ENCODE data around the gene SRCIN1.
A peak's percentile ranks its signal among the peaks of the same experiment; 100 is the strongest.
"Not testable (repeated sequence)": the region's sequence is repeated elsewhere in the genome, so short reads cannot be mapped to it uniquely, and the experiment has no call there.

SRCIN1 gene

GRCh38 chr17:38637951-38638350 lies 32.2 kb upstream of the SRCIN1 start:
- no peak for DNase-seq (ENCODE audit: low read depth)
- TF ChIP-seq CTCF (IDR thresholded peaks at IDR 0.05; ENCODE audit: low read depth, low read length) (no peak), POLR2A (IDR thresholded peaks at IDR 0.05; ENCODE audit: extremely low read depth, insufficient read length) (no peak), MYC (IDR thresholded peaks at IDR 0.05; ENCODE audit: low read depth, low read length) (no peak), MAX (IDR thresholded peaks at IDR 0.05; ENCODE audit: low read depth, low read length) (no peak)
- H3K4me3 ChIP-seq (ENCODE audit: low read depth, low read length) = no peak overlapping the region

- H3K4me3 ChIP-seq (ENCODE audit: low read depth, low read length) = no peak overlapping the region
- no peak for TF ChIP-seq MYC (IDR thresholded peaks at IDR 0.05; ENCODE audit: low read depth, low read length)
- DNase-seq (ENCODE audit: low read depth) = no peak
Measured at GRCh38 chr17:38636054-38636453, 30.3 kb upstream of the SRCIN1 start.

- TF ChIP-seq CTCF (IDR thresholded peaks at IDR 0.05; ENCODE audit: low read depth, low read length) (no peak), POLR2A (IDR thresholded peaks at IDR 0.05; ENCODE audit: extremely low read depth, insufficient read length) (no peak), MAX (IDR thresholded peaks at IDR 0.05; ENCODE audit: low read depth, low read length) (no peak), MYC (IDR thresholded peaks at IDR 0.05; ENCODE audit: low read depth, low read length) (no peak)
- DNase-seq (ENCODE audit: low read depth) = no peak
- no peak overlapping the region for H3K4me3 ChIP-seq (ENCODE audit: low read depth, low read length)
Measured at GRCh38 chr17:38632334-38632733, 26.6 kb upstream of the SRCIN1 start.

GRCh38 chr17:38628441-38628840 lies 22.7 kb upstream of the SRCIN1 start:
- H3K4me3 ChIP-seq (ENCODE audit: low read depth, low read length) = no peak overlapping the region
- TF ChIP-seq MYC (IDR thresholded peaks at IDR 0.05; ENCODE audit: low read depth, low read length) = no peak
- TF ChIP-seq CTCF (IDR thresholded peaks at IDR 0.05; ENCODE audit: low read depth, low read length) = no peak
- TF ChIP-seq MAX (IDR thresholded peaks at IDR 0.05; ENCODE audit: low read depth, low read length) = no peak
- TF ChIP-seq POLR2A (IDR thresholded peaks at IDR 0.05; ENCODE audit: extremely low read depth, insufficient read length) = no peak
- DNase-seq (ENCODE audit: low read depth) = peak; percentile 69

- H3K4me3 ChIP-seq (ENCODE audit: low read depth, low read length) = no peak overlapping the region
- TF ChIP-seq MYC (IDR thresholded peaks at IDR 0.05; ENCODE audit: low read depth, low read length) (no peak), MAX (IDR thresholded peaks at IDR 0.05; ENCODE audit: low read depth, low read length) (no peak), CTCF (IDR thresholded peaks at IDR 0.05; ENCODE audit: low read depth, low read length) (no peak), POLR2A (IDR thresholded peaks at IDR 0.05; ENCODE audit: extremely low read depth, insufficient read length) (no peak)
- DNase-seq (ENCODE audit: low read depth) = no peak
Measured at GRCh38 chr17:38627957-38628356, 22.2 kb upstream of the SRCIN1 start.

- not testable (repeated sequence) for H3K4me3 ChIP-seq (ENCODE audit: low read depth, low read length); DNase-seq (ENCODE audit: low read depth)
Measured at GRCh38 chr17:38626606-38627226, 21.0 kb upstream of the SRCIN1 start.

- H3K4me3 ChIP-seq (ENCODE audit: low read depth, low read length) = no peak overlapping the region
- TF ChIP-seq MAX (IDR thresholded peaks at IDR 0.05; ENCODE audit: low read depth, low read length) (no peak), CTCF (IDR thresholded peaks at IDR 0.05; ENCODE audit: low read depth, low read length) (no peak), MYC (IDR thresholded peaks at IDR 0.05; ENCODE audit: low read depth, low read length) (no peak), POLR2A (IDR thresholded peaks at IDR 0.05; ENCODE audit: extremely low read depth, insufficient read length) (no peak)
- no peak for DNase-seq (ENCODE audit: low read depth)
Measured at GRCh38 chr17:38625482-38625881, 19.7 kb upstream of the SRCIN1 start.

- not testable (repeated sequence) for DNase-seq (ENCODE audit: low read depth); H3K4me3 ChIP-seq (ENCODE audit: low read depth, low read length)
Measured at GRCh38 chr17:38624782-38625355, 19.1 kb upstream of the SRCIN1 start.

Data from NB4 (cell line).